Measurements from ENCODE around the gene XRN1.
A peak's percentile ranks its signal among the peaks of the same experiment; 100 is the strongest.
"Not testable (repeated sequence)": the region's sequence is repeated elsewhere in the genome, so short reads cannot be mapped to it uniquely, and the experiment has no call there.

XRN1 gene

GRCh38 chr3:142459096-142459495, 11.3 kb upstream of the XRN1 start:
- Histone ChIP-seq H3K4me1 (no peaks in the 10 kb centered on the region), H3K9me3 (no peaks in the 10 kb centered on the region), H3K27me3 (no peaks in the 10 kb centered on the region), H3K36me3 (peaks cover 15% of the 10 kb centered on the region), H3K4me3 (ENCODE audit: low read depth, low read length) (no peak overlapping the region)
- TF ChIP-seq CTCF (IDR thresholded peaks at IDR 0.05; ENCODE audit: low read depth, low read length), result no peak
- no peak for DNase-seq

DNA sequence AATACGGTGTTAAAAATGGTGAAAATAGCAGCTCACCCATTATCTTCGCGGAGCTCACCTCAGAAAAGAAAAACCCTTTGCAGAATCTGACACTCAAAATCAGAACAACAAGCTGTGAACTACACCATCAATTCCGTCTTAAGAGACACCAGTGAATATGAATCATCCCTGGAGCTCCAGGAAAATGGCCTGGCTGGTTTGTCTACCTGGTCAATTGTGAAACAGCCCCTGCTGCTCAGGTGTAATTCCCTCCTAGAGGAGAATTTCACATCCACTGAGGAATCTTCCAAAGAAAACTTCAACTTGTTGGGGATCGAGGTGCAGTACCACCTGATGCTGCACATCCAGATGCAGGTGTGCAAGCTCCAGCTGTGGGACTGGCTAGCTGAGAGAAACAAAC, 3.0 kb upstream of the XRN1 start:
- Histone ChIP-seq H3K9me3 (no peaks in the 10 kb centered on the region), H3K36me3 (peaks cover 10% of the 10 kb centered on the region), H3K4me1 (no peaks in the 10 kb centered on the region), H3K4me3 (ENCODE audit: low read depth, low read length) (no peak overlapping the region), H3K27me3 (no peaks in the 10 kb centered on the region)
- no peak for TF ChIP-seq CTCF (IDR thresholded peaks at IDR 0.05; ENCODE audit: low read depth, low read length)
- no peak for DNase-seq

DNA sequence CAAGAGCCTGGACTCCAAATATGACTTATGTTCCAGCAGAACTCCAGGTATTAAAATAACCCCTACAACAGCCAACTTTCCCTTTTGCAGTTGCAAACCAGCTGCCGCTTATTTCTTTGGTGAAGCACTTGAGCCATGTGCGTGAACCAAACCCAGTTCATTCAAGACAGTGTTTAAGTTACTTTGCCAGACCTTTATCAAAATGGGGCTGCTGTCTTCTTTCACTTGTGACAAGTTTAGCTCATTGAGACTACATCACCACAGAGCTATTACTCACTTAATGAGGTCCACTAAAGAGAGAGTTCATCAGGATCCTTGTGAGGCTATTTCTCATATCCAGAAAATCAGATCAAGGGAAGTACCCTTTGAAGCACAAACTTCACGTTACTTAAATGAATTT, 2.4 kb upstream of the XRN1 start:
- TF ChIP-seq CTCF (IDR thresholded peaks at IDR 0.05; ENCODE audit: low read depth, low read length), result no peak
- no peak for DNase-seq
- Histone ChIP-seq H3K27me3 (no peaks in the 10 kb centered on the region), H3K4me3 (ENCODE audit: low read depth, low read length) (no peak overlapping the region), H3K4me1 (no peaks in the 10 kb centered on the region), H3K36me3 (peaks cover 10% of the 10 kb centered on the region), H3K9me3 (no peaks in the 10 kb centered on the region)

GRCh38 chr3:142447301-142447851, 461 bp downstream of the XRN1 start:
- Histone ChIP-seq H3K4me1 (no peaks in the 10 kb centered on the region), H3K9me3 (no peaks in the 10 kb centered on the region), H3K27me3 (no peaks in the 10 kb centered on the region), H3K4me3 (ENCODE audit: low read depth, low read length) (peak overlapping the region; percentile 100), H3K36me3 (peaks cover 13% of the 10 kb centered on the region)
- no peak for TF ChIP-seq CTCF (IDR thresholded peaks at IDR 0.05; ENCODE audit: low read depth, low read length)
- peak; percentile 36 for DNase-seq

- H3K4me1 ChIP-seq, result no peaks in the 10 kb centered on the region
- no peak for TF ChIP-seq CTCF (IDR thresholded peaks at IDR 0.05; ENCODE audit: low read depth, low read length)
- no peaks in the 10 kb centered on the region for H3K27me3 ChIP-seq
- no peak for DNase-seq
- peaks cover 8% of the 10 kb centered on the region; the same call in 1 of the 2 replicates for H3K36me3 ChIP-seq
- H3K4me3 ChIP-seq (ENCODE audit: low read depth, low read length), result peak overlapping the region; percentile 100
- no peaks in the 10 kb centered on the region for H3K9me3 ChIP-seq
Observed at GRCh38 chr3:142445816-142446254, 2.0 kb downstream of the XRN1 start.

DNA sequence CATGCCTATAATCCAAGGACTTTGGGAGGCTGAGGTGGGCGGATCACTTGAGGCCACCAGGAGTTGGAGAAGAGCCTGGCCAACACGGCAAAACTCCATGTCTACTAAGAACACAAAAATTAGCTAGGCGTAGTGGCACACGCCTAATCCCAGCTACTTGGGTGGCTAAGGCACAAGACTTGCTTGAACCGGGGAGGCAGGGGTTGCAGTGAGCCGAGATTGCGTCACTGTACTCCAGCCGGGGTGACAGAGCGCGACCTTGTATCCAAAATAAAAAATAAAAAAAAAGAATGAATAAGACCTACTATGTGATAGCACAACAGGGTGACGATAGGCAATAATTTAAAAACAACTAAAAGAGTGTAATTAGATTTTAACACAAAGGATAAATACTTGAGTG, 3.5 kb downstream of the XRN1 start:
- no peak overlapping the region for H3K4me3 ChIP-seq (ENCODE audit: low read depth, low read length)
- DNase-seq, result no peak
- no peaks in the 10 kb centered on the region for H3K9me3 ChIP-seq
- TF ChIP-seq CTCF (IDR thresholded peaks at IDR 0.05; ENCODE audit: low read depth, low read length), result no peak
- no peaks in the 10 kb centered on the region for H3K27me3 ChIP-seq
- peaks cover 3% of the 10 kb centered on the region; the same call in 1 of the 2 replicates for H3K36me3 ChIP-seq
- no peaks in the 10 kb centered on the region for H3K4me1 ChIP-seq

DNA sequence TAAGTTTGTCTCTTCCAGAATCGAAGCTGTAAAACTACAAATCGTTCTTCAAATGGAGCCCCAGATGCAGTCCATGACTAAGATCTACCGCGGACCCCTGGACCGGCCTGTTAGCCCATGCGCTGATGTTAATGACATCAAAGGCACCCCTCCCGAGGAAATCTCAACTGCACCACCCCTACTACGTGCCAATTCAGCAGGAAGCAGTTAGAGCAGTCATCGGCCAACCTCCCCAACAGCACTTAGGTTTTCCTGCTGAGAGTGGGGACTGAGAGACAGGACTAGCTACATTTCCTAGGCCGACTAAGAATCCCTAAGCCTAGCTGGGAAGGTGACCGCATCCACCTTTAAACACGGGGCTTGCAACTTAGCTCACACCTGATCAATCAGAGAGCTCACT, 4.8 kb downstream of the XRN1 start:
- not testable (repeated sequence) for H3K9me3 ChIP-seq, H3K36me3 ChIP-seq

GRCh38 chr3:142439499-142440220, 8.2 kb downstream of the XRN1 start:
- not testable (repeated sequence) for H3K36me3 ChIP-seq; DNase-seq; H3K4me3 ChIP-seq (ENCODE audit: low read depth, low read length); H3K4me1 ChIP-seq; H3K9me3 ChIP-seq; H3K27me3 ChIP-seq

More for the DNA sequence above, 4.8 kb downstream of the XRN1 start:
- not testable (repeated sequence) for H3K4me3 ChIP-seq (ENCODE audit: low read depth, low read length); DNase-seq; H3K27me3 ChIP-seq; H3K4me1 ChIP-seq

- H3K9me3 ChIP-seq; H3K36me3 ChIP-seq; H3K27me3 ChIP-seq; H3K4me3 ChIP-seq (ENCODE audit: low read depth, low read length); DNase-seq; H3K4me1 ChIP-seq: not testable (repeated sequence)
Observed at GRCh38 chr3:142438096-142438495, 9.7 kb downstream of the XRN1 start.
